SH-SY5Y (cell line): ENCODE results near the gene YWHAH.

Experiments used
- GATA2 ChIP-seq: IDR thresholded peaks from 2 replicates; pipeline ENCODE4 v1.6.1; 2011; ENCODE audit warnings: mild to moderate bottlenecking, low read depth, low read length
- GATA3 ChIP-seq: IDR thresholded peaks from 2 replicates; pipeline ENCODE4 v1.6.1; 2011; ENCODE audit warnings: low read depth, mild to moderate bottlenecking, low read length, moderate library complexity

GRCh38 chr22:31954535-31955523 is 10.5 kb downstream of the YWHAH start:
- no peak for TF ChIP-seq GATA2
- no peak for TF ChIP-seq GATA3
